ENCODE results near the gene LRMDA. TPM values are rescaled to one million over a fixed set of nuclear protein-coding genes. Genes with fewer than 3 reads are reported as not detected.

The LRMDA gene
- total and polyA plus RNA-seq, 2 of the 8 experiments (the other 6 are each of a cell fraction or from before 2014, with no cell fraction given) = 0.86 to 2.8 TPM

DNA sequence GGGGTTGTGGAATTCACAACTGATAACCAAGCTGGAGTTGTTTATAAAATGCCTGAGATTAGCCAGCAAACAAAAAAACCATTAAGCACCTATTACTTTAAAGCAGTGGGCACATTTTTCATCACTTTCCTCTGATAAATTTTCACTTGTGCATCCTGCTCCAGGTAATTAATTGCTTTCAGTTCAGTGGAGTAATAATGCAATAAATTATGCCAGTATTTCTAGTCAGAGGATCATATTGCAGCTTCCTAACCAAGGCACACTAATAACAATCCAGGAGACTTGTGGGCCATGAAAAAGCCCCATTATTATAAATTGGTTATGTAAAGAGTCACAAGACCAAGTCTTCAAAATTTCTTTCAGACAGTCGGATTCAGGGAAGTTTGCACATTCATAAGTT, 193.2 kb downstream of the LRMDA start:
- no peak overlapping the region for H2AK5ac ChIP-seq (ENCODE audit: low read depth, low read length)
- no peak overlapping the region for H3K9ac ChIP-seq (replicated peaks in 1 of 4; ENCODE audit: extremely low read depth in 1 of 4, low read depth in 3 of 4, low read length in 3 of 4)
- no peak overlapping the region for H2BK12ac ChIP-seq (ENCODE audit: low read depth, low read length)
- no peak overlapping the region for H2AFZ ChIP-seq (ENCODE audit: low read length)
- no peaks in the 10 kb centered on the region for H4K20me1 ChIP-seq (replicated peaks in 1 of 2; ENCODE audit: control insufficient read depth in 1 of 2, insufficient read depth in 2 of 2, low read length in 2 of 2)
- DNase-seq (ENCODE audit: low read depth in 1 of 2, low spot score in 2 of 2) = no peak
- H3K36me3 ChIP-seq (ENCODE audit: control insufficient read depth in 2 of 4, insufficient read depth in 4 of 4, low read length in 3 of 4) = no peaks in the 10 kb centered on the region
- H3K14ac ChIP-seq (ENCODE audit: insufficient read length) = no peak overlapping the region
- H3K4me1 ChIP-seq (replicated peaks in 1 of 4; ENCODE audit: control insufficient read depth in 3 of 4, insufficient read depth in 4 of 4, low read length in 3 of 4) = no peaks in the 10 kb centered on the region
- H3K23ac ChIP-seq (ENCODE audit: insufficient read length) = no peak overlapping the region
- H2BK20ac ChIP-seq (ENCODE audit: low read length) = no peak overlapping the region
- no peak overlapping the region for H4K5ac ChIP-seq (ENCODE audit: insufficient read length, low read depth, low read length)
- no peak overlapping the region for H4K91ac ChIP-seq (replicated peaks; ENCODE audit: insufficient read length, low read length)
- no peak overlapping the region for H2BK15ac ChIP-seq (ENCODE audit: low read length)
- H3K79me2 ChIP-seq (ENCODE audit: control insufficient read depth in 1 of 2, insufficient read depth in 2 of 2, low read length in 2 of 2) = no peaks in the 10 kb centered on the region
- no peak overlapping the region for H4K8ac ChIP-seq (ENCODE audit: extremely low read depth, insufficient read depth, low read length)
- no peak overlapping the region for H2BK120ac ChIP-seq (replicated peaks; ENCODE audit: low read depth, low read length)
- no peak overlapping the region for H3K56ac ChIP-seq (replicated peaks; ENCODE audit: insufficient read length, low read depth, low read length)
- no peaks in the 10 kb centered on the region for H3K23me2 ChIP-seq (ENCODE audit: low read depth, low read length)
- no peak for FAIRE-seq
- no peak overlapping the region for H3K4ac ChIP-seq (replicated peaks; ENCODE audit: insufficient read length, low read depth, low read length)
- no peaks in the 10 kb centered on the region for H3K9me3 ChIP-seq (ENCODE audit: insufficient read depth in 2 of 2, low read depth in 1 of 2, low read length in 1 of 2)
- no peak overlapping the region for H3K4me3 ChIP-seq (ENCODE audit: extremely low read depth in 1 of 4, insufficient read depth in 2 of 4, low read depth in 3 of 4, low read length in 4 of 4)
- CTCF ChIA-PET (ENCODE audit: partially characterized antibody) = interaction anchor here (2.4 kb wide), 1 partner anchor 229 kb away, joined by 7 read pairs; no protein-coding TSS in a partner anchor
- H3K18ac ChIP-seq (ENCODE audit: extremely low read depth, low read length) = no peak overlapping the region
- H3K27ac ChIP-seq (ENCODE audit: low read depth, low read length) = no peak overlapping the region
- no peaks in the 10 kb centered on the region for H3K79me1 ChIP-seq (ENCODE audit: low read depth, low read length)
- 100% methylated on average over 1 of the region's 1 CpG; no CpG with 5 or more reads in 1 of the 2 experiments for WGBS, 2 experiments (ENCODE audit: extremely low coverage in 1 of 2, insufficient coverage in 1 of 2, insufficient read length in 1 of 2, insufficient replicate concordance in 2 of 2, low coverage in 1 of 2, low lambda C conversion rate in 2 of 2, missing lambda C conversion rate in 1 of 2)
- H2BK5ac ChIP-seq (ENCODE audit: low read depth, low read length) = no peak overlapping the region
- H3K4me2 ChIP-seq (ENCODE audit: insufficient read depth in 1 of 2, low read depth in 2 of 2, low read length in 2 of 2) = no peak overlapping the region
- POLR2A ChIA-PET (ENCODE audit: partially characterized antibody) = no interaction called here
- H3K27me3 ChIP-seq (replicated peaks in 1 of 4; ENCODE audit: control insufficient read depth in 3 of 4, extremely low read depth in 1 of 4, insufficient read depth in 3 of 4, low read length in 3 of 4) = no peaks in the 10 kb centered on the region; a peak in 1 of 7 replicates
- no peak for TF ChIP-seq POLR2A (IDR thresholded peaks at IDR 0.05; ENCODE audit: control extremely low read depth in 1 of 2, low read depth in 2 of 2, low read length in 2 of 2)
- no peak for TF ChIP-seq JUN (IDR thresholded peaks at IDR 0.05; ENCODE audit: low read depth, low read length)
- TF ChIP-seq POU5F1 (IDR thresholded peaks at IDR 0.05; ENCODE audit: low read depth, low read length) = no peak
- no peak for TF ChIP-seq KDM1A (IDR thresholded peaks at IDR 0.05; ENCODE audit: borderline replicate concordance, low read length)
- no peak for TF ChIP-seq SAP30 (IDR thresholded peaks at IDR 0.05; ENCODE audit: insufficient read depth, insufficient replicate concordance, low read length)
- TF ChIP-seq CEBPB (IDR thresholded peaks at IDR 0.05; ENCODE audit: low read depth, low read length) = no peak
- TF ChIP-seq, protein P1, sequence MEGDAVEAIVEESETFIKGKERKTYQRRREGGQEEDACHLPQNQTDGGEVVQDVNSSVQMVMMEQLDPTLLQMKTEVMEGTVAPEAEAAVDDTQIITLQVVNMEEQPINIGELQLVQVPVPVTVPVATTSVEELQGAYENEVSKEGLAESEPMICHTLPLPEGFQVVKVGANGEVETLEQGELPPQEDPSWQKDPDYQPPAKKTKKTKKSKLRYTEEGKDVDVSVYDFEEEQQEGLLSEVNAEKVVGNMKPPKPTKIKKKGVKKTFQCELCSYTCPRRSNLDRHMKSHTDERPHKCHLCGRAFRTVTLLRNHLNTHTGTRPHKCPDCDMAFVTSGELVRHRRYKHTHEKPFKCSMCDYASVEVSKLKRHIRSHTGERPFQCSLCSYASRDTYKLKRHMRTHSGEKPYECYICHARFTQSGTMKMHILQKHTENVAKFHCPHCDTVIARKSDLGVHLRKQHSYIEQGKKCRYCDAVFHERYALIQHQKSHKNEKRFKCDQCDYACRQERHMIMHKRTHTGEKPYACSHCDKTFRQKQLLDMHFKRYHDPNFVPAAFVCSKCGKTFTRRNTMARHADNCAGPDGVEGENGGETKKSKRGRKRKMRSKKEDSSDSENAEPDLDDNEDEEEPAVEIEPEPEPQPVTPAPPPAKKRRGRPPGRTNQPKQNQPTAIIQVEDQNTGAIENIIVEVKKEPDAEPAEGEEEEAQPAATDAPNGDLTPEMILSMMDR (IDR thresholded peaks at IDR 0.05; ENCODE audit: control extremely low read depth in 1 of 3, insufficient read depth in 1 of 3, low read depth in 1 of 3, low read length in 3 of 3) = no peak
- TF ChIP-seq, protein P2, sequence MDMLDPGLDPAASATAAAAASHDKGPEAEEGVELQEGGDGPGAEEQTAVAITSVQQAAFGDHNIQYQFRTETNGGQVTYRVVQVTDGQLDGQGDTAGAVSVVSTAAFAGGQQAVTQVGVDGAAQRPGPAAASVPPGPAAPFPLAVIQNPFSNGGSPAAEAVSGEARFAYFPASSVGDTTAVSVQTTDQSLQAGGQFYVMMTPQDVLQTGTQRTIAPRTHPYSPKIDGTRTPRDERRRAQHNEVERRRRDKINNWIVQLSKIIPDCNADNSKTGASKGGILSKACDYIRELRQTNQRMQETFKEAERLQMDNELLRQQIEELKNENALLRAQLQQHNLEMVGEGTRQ (IDR thresholded peaks at IDR 0.05; ENCODE audit: low read length) = no peak
- no peak for TF ChIP-seq SP1 (IDR thresholded peaks at IDR 0.05; ENCODE audit: low read depth, low read length)
- no peak for TF ChIP-seq EGR1 (IDR thresholded peaks at IDR 0.05; ENCODE audit: borderline replicate concordance, low read depth, low read length)
- no peak for TF ChIP-seq BACH1 (IDR thresholded peaks at IDR 0.05; ENCODE audit: low read length)
- no peak for TF ChIP-seq SIN3A (conservative IDR thresholded peaks at IDR 0.05 in 1 of 2, IDR thresholded peaks at IDR 0.05 in 1 of 2; ENCODE audit: low read depth in 1 of 2, low read length in 2 of 2)
